Erythroblast (primary cell): ENCODE data around the gene ABCC9.

Experiments used
- GATA1 ChIP-seq: IDR thresholded peaks from 2 replicates; pipeline ENCODE4 v1.6.1; 2011; ENCODE audit warnings: low read depth, mild to moderate bottlenecking, control low read depth, low read length, moderate library complexity
- POLR2A ChIP-seq: IDR thresholded peaks from 2 replicates; pipeline ENCODE4 v1.6.1; 2011; ENCODE audit warnings: mild to moderate bottlenecking, low read length

GRCh38 chr12:21819236-21819635 is 122.0 kb downstream of the ABCC9 start:
- no peak for TF ChIP-seq POLR2A
- no peak for TF ChIP-seq GATA1
